Neural progenitor cell (in vitro differentiated cells): Measurements from ENCODE around the gene EPSTI1. TPM values are rescaled to one million over a fixed set of nuclear protein-coding genes. Genes with fewer than 3 reads are reported as not detected.

Experiments used
- DNase-seq: peaks from one replicate; pipeline ENCODE4 v3.0.0-alpha.2; 2016; ENCODE audit warnings: low spot score
- H2AFZ ChIP-seq: fragments of 200-600 bp; sonication (generic); replicated peaks from 2 replicates; pipeline ENCODE4 v1.6.1; 2016; ENCODE audit warnings: antibody characterized with exemption
- H3F3A ChIP-seq: fragments of 200-600 bp; sonication (generic); 2 replicates; pipeline ENCODE4 v1.6.1; 2016; ENCODE audit warnings: antibody characterized with exemption, low read depth
- H3K27ac ChIP-seq: fragments of 200-600 bp; sonication (generic); 2 replicates; pipeline ENCODE4 v1.5.1; 2016; ENCODE audit warnings: mild to moderate bottlenecking
- H3K27me3 ChIP-seq: fragments of 200-600 bp; sonication (generic); 2 replicates; pipeline ENCODE4 v1.6.1; 2016; ENCODE audit warnings: mild to moderate bottlenecking, moderate library complexity
- H3K36me3 ChIP-seq: fragments of 200-600 bp; sonication (generic); 2 replicates; pipeline ENCODE4 v1.5.1; 2016
- H3K4me1 ChIP-seq: fragments of 200-600 bp; sonication (generic); 2 replicates; pipeline ENCODE4 v1.6.1; 2016; ENCODE audit warnings: mixed run types
- H3K4me2 ChIP-seq: fragments of 200-600 bp; sonication (generic); 2 replicates; pipeline ENCODE4 v1.6.1; 2016
- H3K4me3 ChIP-seq: fragments of 200-600 bp; sonication (generic); 2 replicates; pipeline ENCODE4 v1.5.1; 2016
- H3K79me2 ChIP-seq: fragments of 200-600 bp; sonication (generic); 2 replicates; pipeline ENCODE4 v1.6.1; 2016; ENCODE audit warnings: low read depth
- H3K9ac ChIP-seq: fragments of 200-600 bp; sonication (generic); 2 replicates; pipeline ENCODE4 v1.6.1; 2016
- H3K9me3 ChIP-seq: fragments of 200-600 bp; sonication (generic); 2 replicates; pipeline ENCODE4 v1.5.1; 2016; ENCODE audit warnings: low read depth
- H4K20me1 ChIP-seq: fragments of 200-600 bp; sonication (generic); 2 replicates; pipeline ENCODE4 v1.6.1; 2016; ENCODE audit warnings: low read depth
- H3K27ac Mint-ChIP-seq: 3 replicates; pipeline ENCODE4 v1.8.0; 2021; ENCODE audit warnings: mixed read lengths
- H3K27me3 Mint-ChIP-seq: 2 replicates; pipeline ENCODE4 v1.8.0; 2022; ENCODE audit warnings: low read depth, mild to moderate bottlenecking, inconsistent platforms, moderate library complexity, mixed read lengths; ENCODE audit not compliant: insufficient read depth
- H3K36me3 Mint-ChIP-seq: 3 replicates; pipeline ENCODE4 v1.8.0; 2021; ENCODE audit warnings: mixed read lengths
- H3K4me1 Mint-ChIP-seq: 3 replicates; pipeline ENCODE4 v1.8.0; 2021; ENCODE audit warnings: mixed read lengths
- H3K4me3 Mint-ChIP-seq: 3 replicates; pipeline ENCODE4 v1.8.0; 2021; ENCODE audit warnings: mild to moderate bottlenecking, moderate library complexity, mixed read lengths
- H3K9me3 Mint-ChIP-seq: 3 replicates; pipeline ENCODE4 v1.8.0; 2020; ENCODE audit warnings: mixed read lengths
- EZH2 ChIP-seq: fragments of 200-600 bp; sonication (generic); IDR thresholded peaks from 2 replicates; pipeline ENCODE4 v1.6.1; 2017; ENCODE audit warnings: antibody characterized with exemption, mild to moderate bottlenecking, moderate library complexity
- EZH2phosphoT487 ChIP-seq: fragments of 200-600 bp; sonication (generic); IDR thresholded peaks from 2 replicates; pipeline ENCODE4 v1.6.1; 2017; ENCODE audit warnings: antibody characterized with exemption
- total RNA-seq: library from RNA; depleted of rRNA; stranded (reverse); fragments of >200 nt; gene quantifications from 2 replicates; pipeline ENCODE4 v1.2.3, GENCODE V29; 2015; ENCODE audit warnings: low replicate concordance
- TF ChIP-seq, protein P1 (sequence below): fragments of 200-600 bp; sonication (generic); IDR thresholded peaks from 2 replicates; pipeline ENCODE4 v1.5.1; 2017; ENCODE audit warnings: antibody characterized with exemption, mild to moderate bottlenecking

EPSTI1 gene
- total RNA-seq, 1 donor from 2014 or later: 0.32 TPM

DNA sequence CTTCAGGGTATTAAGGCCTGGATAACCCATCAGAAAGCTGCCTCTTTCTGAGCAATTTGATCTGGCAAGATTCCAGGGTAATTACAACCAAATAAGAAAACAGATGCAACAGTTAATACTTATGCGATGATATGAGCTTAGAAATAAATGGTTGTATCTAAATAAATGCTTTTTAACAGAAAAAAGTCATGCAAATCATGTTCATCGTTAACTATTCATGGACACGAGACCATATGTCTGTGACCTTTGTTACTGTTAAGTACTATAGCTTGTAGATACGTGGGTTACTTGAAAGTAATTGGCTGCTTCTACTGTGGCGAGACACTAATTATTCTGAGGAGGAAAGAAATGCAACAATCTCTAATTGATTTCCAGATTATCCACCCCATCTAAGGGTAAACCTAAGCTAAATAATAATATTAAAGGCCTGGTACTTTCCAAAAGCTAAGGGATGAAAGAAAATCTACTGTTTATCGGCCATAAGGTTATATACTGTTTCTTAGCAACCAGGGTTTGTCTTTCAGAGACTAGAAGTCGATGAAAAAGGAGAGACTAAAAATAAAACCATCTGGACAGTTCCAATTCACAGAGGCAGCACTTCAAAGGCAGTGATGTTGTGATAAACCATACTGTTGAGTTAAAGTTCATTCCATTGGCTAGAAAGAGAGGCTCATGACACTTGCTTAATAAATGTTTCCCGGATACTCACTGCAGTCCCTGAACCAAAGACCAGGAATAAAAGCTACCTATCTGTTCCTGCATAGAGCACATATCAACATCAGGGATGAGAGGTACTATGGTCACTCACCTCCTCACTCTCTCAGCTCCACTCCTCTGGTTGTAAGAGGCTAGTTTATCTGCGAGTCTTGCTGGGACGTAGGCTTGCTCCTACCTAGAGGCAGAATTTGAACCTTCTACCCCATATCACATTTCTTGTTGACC is 1.5 kb downstream of the EPSTI1 start:
- no peaks in the 10 kb centered on the region for H3F3A ChIP-seq
- no peak overlapping the region for H3K4me3 ChIP-seq
- no peaks in the 10 kb centered on the region for H4K20me1 ChIP-seq
- H3K36me3 ChIP-seq: no peaks in the 10 kb centered on the region
- H3K27ac ChIP-seq: no peak overlapping the region
- H3K9me3 ChIP-seq: no peaks in the 10 kb centered on the region
- H3K9me3 Mint-ChIP-seq: no peaks in the 10 kb centered on the region
- no peaks in the 10 kb centered on the region for H3K36me3 Mint-ChIP-seq
- H3K4me2 ChIP-seq: no peak overlapping the region
- H3K9ac ChIP-seq: no peak overlapping the region
- TF ChIP-seq EZH2phosphoT487 (no peak), EZH2 (no peak)
- TF ChIP-seq, protein P1, sequence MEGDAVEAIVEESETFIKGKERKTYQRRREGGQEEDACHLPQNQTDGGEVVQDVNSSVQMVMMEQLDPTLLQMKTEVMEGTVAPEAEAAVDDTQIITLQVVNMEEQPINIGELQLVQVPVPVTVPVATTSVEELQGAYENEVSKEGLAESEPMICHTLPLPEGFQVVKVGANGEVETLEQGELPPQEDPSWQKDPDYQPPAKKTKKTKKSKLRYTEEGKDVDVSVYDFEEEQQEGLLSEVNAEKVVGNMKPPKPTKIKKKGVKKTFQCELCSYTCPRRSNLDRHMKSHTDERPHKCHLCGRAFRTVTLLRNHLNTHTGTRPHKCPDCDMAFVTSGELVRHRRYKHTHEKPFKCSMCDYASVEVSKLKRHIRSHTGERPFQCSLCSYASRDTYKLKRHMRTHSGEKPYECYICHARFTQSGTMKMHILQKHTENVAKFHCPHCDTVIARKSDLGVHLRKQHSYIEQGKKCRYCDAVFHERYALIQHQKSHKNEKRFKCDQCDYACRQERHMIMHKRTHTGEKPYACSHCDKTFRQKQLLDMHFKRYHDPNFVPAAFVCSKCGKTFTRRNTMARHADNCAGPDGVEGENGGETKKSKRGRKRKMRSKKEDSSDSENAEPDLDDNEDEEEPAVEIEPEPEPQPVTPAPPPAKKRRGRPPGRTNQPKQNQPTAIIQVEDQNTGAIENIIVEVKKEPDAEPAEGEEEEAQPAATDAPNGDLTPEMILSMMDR: no peak
- no peaks in the 10 kb centered on the region for H3K79me2 ChIP-seq
- DNase-seq: no peak
- peaks cover 15% of the 10 kb centered on the region for H3K4me1 ChIP-seq
- H3K27ac Mint-ChIP-seq: no peak overlapping the region
- peaks cover 28% of the 10 kb centered on the region for H3K27me3 ChIP-seq
- no peak overlapping the region for H3K4me3 Mint-ChIP-seq
- no peak overlapping the region for H2AFZ ChIP-seq
- H3K27me3 Mint-ChIP-seq: peaks cover 4% of the 10 kb centered on the region
- H3K4me1 Mint-ChIP-seq: peaks cover 15% of the 10 kb centered on the region

DNA sequence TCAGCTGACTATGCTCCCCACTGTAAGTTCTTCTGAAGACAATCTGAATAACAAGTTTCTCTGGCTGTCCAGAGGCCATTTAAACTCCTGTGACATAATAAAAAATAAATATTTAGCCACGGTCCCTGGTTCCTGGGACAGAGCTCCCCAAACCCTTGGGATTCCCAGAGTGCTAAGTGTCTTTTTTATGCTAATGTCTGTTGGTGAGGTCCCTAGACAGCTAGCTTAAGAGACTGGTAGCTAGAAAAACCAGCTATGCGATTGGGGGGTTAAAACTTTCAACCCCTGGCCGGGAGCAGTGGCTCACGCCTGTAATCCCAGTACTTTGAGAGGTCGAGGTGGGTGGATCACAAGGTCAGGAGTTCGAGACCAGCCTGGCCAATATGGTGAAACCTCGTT is 5.9 kb downstream of the EPSTI1 start:
- H3K9ac ChIP-seq: no peak overlapping the region
- H3K9me3 ChIP-seq: no peaks in the 10 kb centered on the region
- Mint-ChIP-seq H3K27ac (no peak overlapping the region), H3K27me3 (no peaks in the 10 kb centered on the region), H3K36me3 (no peaks in the 10 kb centered on the region), H3K4me3 (no peak overlapping the region), H3K4me1 (peaks cover 7% of the 10 kb centered on the region), H3K9me3 (no peaks in the 10 kb centered on the region)
- peak overlapping the region; percentile 58 for H2AFZ ChIP-seq
- H3K36me3 ChIP-seq: no peaks in the 10 kb centered on the region
- H3K4me2 ChIP-seq: no peak overlapping the region
- DNase-seq: no peak
- peaks cover 7% of the 10 kb centered on the region for H3K4me1 ChIP-seq
- no peaks in the 10 kb centered on the region for H3F3A ChIP-seq
- no peak overlapping the region for H3K27ac ChIP-seq
- no peak overlapping the region for H3K4me3 ChIP-seq
- no peaks in the 10 kb centered on the region for H4K20me1 ChIP-seq
- H3K27me3 ChIP-seq: peaks cover 7% of the 10 kb centered on the region
- no peaks in the 10 kb centered on the region for H3K79me2 ChIP-seq
- TF ChIP-seq EZH2phosphoT487 (no peak), EZH2 (no peak)
- TF ChIP-seq, protein P1: no peak

DNA sequence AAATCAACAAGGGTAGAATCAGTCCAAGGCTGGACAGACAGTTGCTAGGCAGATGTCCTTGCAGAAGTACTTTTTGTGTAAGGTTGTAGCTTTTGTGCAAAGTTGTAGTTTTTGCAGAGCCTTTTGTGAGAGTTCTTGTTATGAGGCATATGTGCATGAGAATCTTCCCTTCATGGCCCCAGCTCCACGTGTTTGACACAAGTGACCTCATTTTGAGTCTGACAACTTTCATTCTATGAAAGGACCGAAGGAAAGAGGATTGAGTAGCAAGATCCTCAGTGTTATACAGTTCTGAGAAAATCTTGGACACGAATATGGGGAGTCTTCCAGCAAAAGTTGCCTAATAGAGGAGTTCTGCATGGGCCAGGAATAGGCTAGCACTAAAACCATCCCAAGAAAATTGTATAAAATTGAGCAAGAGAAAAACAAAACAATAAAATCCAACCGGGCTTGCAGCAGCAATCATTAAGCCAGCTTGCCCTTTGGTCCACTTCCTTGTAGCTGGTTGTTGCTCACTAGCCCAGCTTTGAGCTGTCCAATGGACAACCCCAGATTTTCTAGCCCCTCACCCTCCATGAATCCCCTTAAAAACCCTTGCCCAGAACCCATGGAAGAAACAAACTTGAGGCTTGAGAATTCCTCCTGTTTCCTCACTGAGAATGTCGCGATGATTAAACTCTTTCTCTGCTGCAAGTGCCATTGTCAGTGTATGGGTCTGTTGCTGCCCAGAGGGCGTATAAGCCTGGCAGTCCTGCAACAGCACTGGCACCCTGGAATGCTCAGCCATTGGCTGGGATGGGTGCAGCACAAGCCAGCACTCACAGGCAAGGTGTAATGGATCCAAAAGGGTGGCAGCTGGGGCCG is 6.5 kb downstream of the EPSTI1 start:
- peak overlapping the region; percentile 58 for H2AFZ ChIP-seq
- no peaks in the 10 kb centered on the region for H4K20me1 ChIP-seq
- H3K4me3 ChIP-seq: no peak overlapping the region
- Mint-ChIP-seq H3K27me3 (no peaks in the 10 kb centered on the region), H3K4me3 (no peak overlapping the region), H3K27ac (no peak overlapping the region), H3K4me1 (peaks cover 2% of the 10 kb centered on the region), H3K36me3 (no peaks in the 10 kb centered on the region), H3K9me3 (no peaks in the 10 kb centered on the region)
- DNase-seq: no peak
- TF ChIP-seq, protein P1: no peak
- TF ChIP-seq EZH2: no peak
- no peak for TF ChIP-seq EZH2phosphoT487
- peaks cover 4% of the 10 kb centered on the region for H3K4me1 ChIP-seq
- peaks cover 1% of the 10 kb centered on the region for H3K27me3 ChIP-seq
- H3K36me3 ChIP-seq: no peaks in the 10 kb centered on the region
- H3F3A ChIP-seq: no peaks in the 10 kb centered on the region
- no peaks in the 10 kb centered on the region for H3K9me3 ChIP-seq
- no peak overlapping the region for H3K4me2 ChIP-seq
- no peak overlapping the region for H3K27ac ChIP-seq
- H3K9ac ChIP-seq: no peak overlapping the region
- H3K79me2 ChIP-seq: no peaks in the 10 kb centered on the region
